Keratinocyte (primary cell): Measurements from ENCODE around the gene PCK1. TPM values are rescaled to one million over a fixed set of nuclear protein-coding genes. Genes with fewer than 3 reads are reported as not detected.

Experiments
- DNase-seq: peaks from one replicate; pipeline ENCODE4 v3.0.0-alpha.2; 2011; ENCODE audit warnings: low read depth, missing footprints, low spot score
- FAIRE-seq: peaks from 2 replicates; lab custom pipeline; 2011; peaks lifted over from hg19 to GRCh38; lab: Jason Lieb, UNC
- H2AFZ ChIP-seq: 2 replicates; pipeline ENCODE4 v1.6.0; 2012; ENCODE audit warnings: low read length, control low read depth, inconsistent platforms; ENCODE audit not compliant: control insufficient read depth
- H3K27ac ChIP-seq: 2 replicates; pipeline ENCODE4 v1.5.1; 2011; ENCODE audit warnings: low read length; ENCODE audit not compliant: control insufficient read depth, insufficient read depth
- H3K27me3 ChIP-seq: 3 replicates; pipeline ENCODE4 v1.6.0; 2011; ENCODE audit warnings: low read length; ENCODE audit not compliant: control insufficient read depth, insufficient read depth; ENCODE audit errors: extremely low read depth
- H3K36me3 ChIP-seq, 2 experiments: 2 replicates in 1 of 2; 3 replicates in 1 of 2; pipeline ENCODE4 v1.5.1; 2011; ENCODE audit warnings: low read length in 2 of 2, mild to moderate bottlenecking in 1 of 2; ENCODE audit not compliant: control insufficient read depth in 2 of 2, insufficient read depth in 2 of 2; ENCODE audit errors: extremely low read depth in 1 of 2
- H3K4me1 ChIP-seq: 3 replicates; pipeline ENCODE4 v1.5.1; 2011; ENCODE audit warnings: low read length; ENCODE audit not compliant: control insufficient read depth, insufficient read depth; ENCODE audit errors: extremely low read depth
- H3K4me2 ChIP-seq: 3 replicates; pipeline ENCODE4 v1.6.0; 2011; ENCODE audit warnings: low read depth, low read length; ENCODE audit not compliant: control insufficient read depth, insufficient read depth; ENCODE audit errors: extremely low read depth
- H3K4me3 ChIP-seq, 3 experiments: fragments of 200-600 bp in 1 of 3; sonication (generic) in 1 of 3; 2 replicates in 2 of 3; 3 replicates in 1 of 3; pipeline ENCODE4 v1.5.1; 2011 to 2016; ENCODE audit warnings: low read length in 3 of 3, mild to moderate bottlenecking in 3 of 3, control low read depth in 2 of 3, inconsistent platforms in 1 of 3, low read depth in 1 of 3, mixed read lengths in 1 of 3, mixed run types in 1 of 3, moderate library complexity in 1 of 3; ENCODE audit not compliant: control insufficient read depth in 2 of 3, insufficient read depth in 2 of 3; ENCODE audit errors: extremely low read depth in 1 of 3
- H3K79me2 ChIP-seq: 2 replicates; pipeline ENCODE4 v1.6.0; 2012; ENCODE audit warnings: low read length; ENCODE audit not compliant: control insufficient read depth, insufficient read depth
- H3K9ac ChIP-seq: 3 replicates; pipeline ENCODE4 v1.6.0; 2011; ENCODE audit warnings: low read length; ENCODE audit not compliant: control insufficient read depth, insufficient read depth; ENCODE audit errors: extremely low read depth
- H3K9me1 ChIP-seq: 3 replicates; pipeline ENCODE4 v1.6.0; 2011; ENCODE audit warnings: low read length; ENCODE audit not compliant: control insufficient read depth, insufficient read depth; ENCODE audit errors: extremely low read depth
- H3K9me3 ChIP-seq: 2 replicates; pipeline ENCODE4 v1.5.1; 2012; ENCODE audit warnings: low read depth, low read length; ENCODE audit not compliant: control insufficient read depth
- H4K20me1 ChIP-seq: 3 replicates; pipeline ENCODE4 v1.6.0; 2011; ENCODE audit warnings: low read length; ENCODE audit not compliant: control insufficient read depth, insufficient read depth; ENCODE audit errors: extremely low read depth
- CTCF ChIP-seq, 3 experiments: IDR thresholded peaks in 1 of 3; conservative IDR thresholded peaks in 1 of 3; optimal IDR thresholded peaks in 1 of 3; 2 replicates in 2 of 3; 3 replicates in 1 of 3; pipeline versions ENCODE3 to v1.5.1; 2011; ENCODE audit warnings: low read length in 3 of 3, mild to moderate bottlenecking in 3 of 3, moderate library complexity in 2 of 3, control low read depth in 1 of 3, inconsistent platforms in 1 of 3; ENCODE audit not compliant: insufficient read depth in 2 of 3; ENCODE audit errors: extremely low read depth in 1 of 3
- EZH2 ChIP-seq: IDR thresholded peaks from one replicate; pipeline ENCODE4 v1.6.1; 2012; ENCODE audit warnings: inconsistent platforms, mild to moderate bottlenecking, low read length, moderate library complexity
- dilution Hi-C: fragments of 300-500 bp; cut with MboI; formaldehyde crosslinking; loops from one replicate; pipeline ENCODE4 v1.7.0; 2020; ENCODE audit warnings: low sequenced_read_pairs; ENCODE audit not compliant: extremely low pct_ligation_motif_present
- polyA plus RNA-seq, 5 experiments: library from polyadenylated mRNA; depleted of rRNA in 3 of 5; stranded (reverse) in 3 of 5; stranded (forward) in 1 of 5; unstranded in 1 of 5; fragments of >200 nt; gene quantifications; 1 replicate in 1 of 5; 2 replicates in 3 of 5; 3 replicates in 1 of 5; pipeline versions ENCODE4 v1.2.1 to v1.2.3, GENCODE V29; 2011 to 2012; ENCODE audit warnings: missing spikeins in 2 of 5, low read depth in 1 of 5, low replicate concordance in 1 of 5

PCK1 gene
- polyA plus RNA-seq, 1 donor (not counting 4 experiments of a cell fraction or from before 2014, with no cell fraction given), result not detected

GRCh38 chr20:57573242-57573641 lies 12.3 kb downstream of the PCK1 start:
- no peak for TF ChIP-seq EZH2
- TF ChIP-seq CTCF (optimal IDR thresholded peaks at IDR 0.05 in 1 of 3, IDR thresholded peaks at IDR 0.05 in 1 of 3, conservative IDR thresholded peaks at IDR 0.05 in 1 of 3; ENCODE audit: extremely low read depth in 1 of 3, insufficient read depth in 2 of 3, low read length in 3 of 3), result no peak
- Histone ChIP-seq H3K36me3 (no peaks in the 10 kb centered on the region), H3K9me1 (no peaks in the 10 kb centered on the region), H3K27ac (no peak overlapping the region), H3K9me3 (no peaks in the 10 kb centered on the region), H3K27me3 (peaks cover 47% of the 10 kb centered on the region), H2AFZ (no peak overlapping the region), H3K4me2 (no peak overlapping the region), H4K20me1 (peaks cover under 1% of the 10 kb centered on the region), H3K79me2 (no peaks in the 10 kb centered on the region), H3K4me1 (no peaks in the 10 kb centered on the region), H3K4me3 (no peak overlapping the region), H3K9ac (no peak overlapping the region)
- FAIRE-seq, result no peak
- dilution Hi-C loops, result no loop called here
- DNase-seq, result no peak

- Histone ChIP-seq H3K4me1 (no peaks in the 10 kb centered on the region), H3K27ac (no peak overlapping the region), H2AFZ (no peak overlapping the region), H4K20me1 (peaks cover 2% of the 10 kb centered on the region), H3K79me2 (no peaks in the 10 kb centered on the region), H3K9me1 (no peaks in the 10 kb centered on the region), H3K9ac (no peak overlapping the region), H3K4me2 (no peak overlapping the region), H3K9me3 (no peaks in the 10 kb centered on the region), H3K27me3 (peaks cover 47% of the 10 kb centered on the region), H3K4me3 (no peak overlapping the region), H3K36me3 (no peaks in the 10 kb centered on the region)
- dilution Hi-C loops, result no loop called here
- no peak for DNase-seq
- TF ChIP-seq CTCF (optimal IDR thresholded peaks at IDR 0.05 in 1 of 3, IDR thresholded peaks at IDR 0.05 in 1 of 3, conservative IDR thresholded peaks at IDR 0.05 in 1 of 3; ENCODE audit: extremely low read depth in 1 of 3, insufficient read depth in 2 of 3, low read length in 3 of 3), result peak in 2 of 3 experiments; percentile 10 to 31
- no peak for TF ChIP-seq EZH2
- no peak for FAIRE-seq
These were observed 13.0 kb downstream of the PCK1 start for GRCh38 chr20:57573894-57574293.
